ENCODE results near the gene RDH5. TPM values are rescaled to one million over a fixed set of nuclear protein-coding genes. Genes with fewer than 3 reads are reported as not detected.

RDH5 gene
- total RNA-seq, 2 donors from 2014 or later, result 12.9 to 13.8 TPM

DNA sequence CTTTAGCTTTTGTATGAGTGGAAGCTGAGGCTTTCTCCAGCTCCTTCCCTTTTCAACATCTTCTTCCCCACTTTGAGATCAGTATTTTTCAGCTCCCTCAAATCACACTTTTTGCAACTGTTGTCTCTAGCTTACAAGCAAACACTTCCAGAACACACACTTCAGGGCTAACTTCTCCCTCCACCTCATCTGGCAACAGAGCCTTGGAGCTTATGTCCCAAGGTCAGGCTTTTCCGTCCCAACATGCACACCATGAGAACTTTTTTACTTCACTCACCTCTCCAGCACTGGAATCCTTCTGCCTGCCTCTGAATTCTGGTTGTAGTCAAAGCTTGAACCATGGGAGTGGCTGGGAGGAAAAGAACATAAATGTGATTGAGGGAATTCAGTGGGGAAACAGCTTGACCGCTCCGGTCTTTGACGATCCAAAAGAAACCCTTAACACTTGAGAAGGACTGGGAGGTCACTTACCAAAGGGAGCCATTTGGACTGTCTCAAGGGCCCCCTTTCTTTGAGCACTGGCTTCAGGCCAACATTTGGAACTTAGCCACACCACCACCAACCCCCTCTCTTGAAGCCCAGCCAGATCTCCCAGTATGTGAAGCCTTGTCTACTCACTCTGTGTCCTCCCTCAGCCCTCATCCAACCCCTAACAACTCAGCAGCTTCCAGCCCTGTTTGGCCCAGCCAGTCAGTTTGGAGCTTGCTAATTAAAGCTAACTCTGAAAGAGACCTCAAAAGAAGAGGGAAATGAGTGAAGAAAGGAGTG, 8.2 kb upstream of the RDH5 start:
- Mint-ChIP-seq H3K36me3 (ENCODE audit: low read depth) (peaks cover 9% of the 10 kb centered on the region), H3K4me3 (no peak overlapping the region), H3K27ac (no peak overlapping the region), H3K27me3 (peaks cover 24% of the 10 kb centered on the region), H3K4me1 (peaks cover 32% of the 10 kb centered on the region)
- no peaks in the 10 kb centered on the region for H3K9me3 ChIP-seq (ENCODE audit: control insufficient read depth, low read length, poor library complexity, severe bottlenecking)
- ATAC-seq (no peak), DNase-seq (no peak)

DNA sequence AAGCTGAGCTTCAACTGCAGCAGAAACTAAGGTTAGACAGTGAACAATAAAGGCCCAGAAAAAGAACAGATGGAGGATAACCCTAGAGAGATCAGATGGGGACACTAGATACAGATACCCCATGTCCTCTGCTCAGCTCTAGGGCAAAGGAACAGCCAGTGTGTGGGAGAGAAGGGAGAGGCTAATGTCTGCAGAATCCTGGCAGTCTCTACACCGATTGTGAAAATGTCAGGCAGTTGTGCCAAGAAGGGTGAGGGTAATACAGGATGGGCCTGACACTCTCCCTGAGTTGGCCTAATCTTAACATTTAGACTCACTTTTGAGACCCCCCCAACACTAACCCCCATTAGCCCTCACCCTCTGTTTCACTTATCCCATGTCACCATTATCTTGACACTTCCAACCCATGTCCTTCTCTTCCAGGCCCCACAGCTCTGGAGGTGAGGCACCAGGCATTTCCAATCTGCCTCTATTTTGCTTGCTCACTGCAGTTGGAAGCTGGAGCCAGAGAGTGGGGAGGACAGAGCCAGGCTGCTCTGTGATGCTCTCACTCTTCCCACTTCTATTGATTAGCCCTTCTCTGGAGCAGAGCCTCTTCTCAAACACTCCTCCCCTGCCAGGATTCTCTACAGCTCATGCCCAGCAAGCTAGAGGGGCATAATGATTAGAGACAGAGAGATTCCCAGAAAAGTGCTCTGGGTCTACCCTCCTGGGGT, 7.3 kb upstream of the RDH5 start:
- DNase-seq (no peak), ATAC-seq (no peak)
- Mint-ChIP-seq H3K27ac (no peak overlapping the region), H3K4me1 (peaks cover 34% of the 10 kb centered on the region), H3K36me3 (ENCODE audit: low read depth) (peaks cover 9% of the 10 kb centered on the region), H3K27me3 (peaks cover 20% of the 10 kb centered on the region), H3K4me3 (no peak overlapping the region)
- no peaks in the 10 kb centered on the region for H3K9me3 ChIP-seq (ENCODE audit: control insufficient read depth, low read length, poor library complexity, severe bottlenecking)

DNA sequence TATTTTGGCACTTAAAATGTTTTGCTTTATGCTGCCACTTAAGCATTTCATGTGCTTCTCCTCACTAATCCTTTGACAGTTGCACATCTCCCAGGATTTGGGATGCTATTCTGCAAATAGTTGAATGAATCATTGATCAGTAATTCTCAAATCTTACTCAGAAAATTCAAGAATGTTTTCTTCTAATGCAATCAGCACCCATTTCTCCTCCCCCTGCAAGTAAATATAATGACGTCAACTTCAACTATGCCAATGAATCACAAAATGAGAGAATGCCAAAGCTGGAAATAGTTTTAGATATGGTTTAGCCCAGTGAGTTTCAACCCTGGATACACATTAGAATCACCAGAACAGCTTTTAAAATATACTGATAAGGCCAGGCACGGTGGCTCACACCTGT, 6.5 kb upstream of the RDH5 start:
- H3K27me3 Mint-ChIP-seq, result peaks cover 12% of the 10 kb centered on the region
- no peak overlapping the region for H3K27ac Mint-ChIP-seq
- H3K9me3 ChIP-seq (ENCODE audit: control insufficient read depth, low read length, poor library complexity, severe bottlenecking), result no peaks in the 10 kb centered on the region
- H3K4me1 Mint-ChIP-seq, result peaks cover 31% of the 10 kb centered on the region
- H3K4me3 Mint-ChIP-seq, result no peak overlapping the region
- no peak for DNase-seq
- no peak for ATAC-seq
- peaks cover 4% of the 10 kb centered on the region for H3K36me3 Mint-ChIP-seq (ENCODE audit: low read depth)

DNA sequence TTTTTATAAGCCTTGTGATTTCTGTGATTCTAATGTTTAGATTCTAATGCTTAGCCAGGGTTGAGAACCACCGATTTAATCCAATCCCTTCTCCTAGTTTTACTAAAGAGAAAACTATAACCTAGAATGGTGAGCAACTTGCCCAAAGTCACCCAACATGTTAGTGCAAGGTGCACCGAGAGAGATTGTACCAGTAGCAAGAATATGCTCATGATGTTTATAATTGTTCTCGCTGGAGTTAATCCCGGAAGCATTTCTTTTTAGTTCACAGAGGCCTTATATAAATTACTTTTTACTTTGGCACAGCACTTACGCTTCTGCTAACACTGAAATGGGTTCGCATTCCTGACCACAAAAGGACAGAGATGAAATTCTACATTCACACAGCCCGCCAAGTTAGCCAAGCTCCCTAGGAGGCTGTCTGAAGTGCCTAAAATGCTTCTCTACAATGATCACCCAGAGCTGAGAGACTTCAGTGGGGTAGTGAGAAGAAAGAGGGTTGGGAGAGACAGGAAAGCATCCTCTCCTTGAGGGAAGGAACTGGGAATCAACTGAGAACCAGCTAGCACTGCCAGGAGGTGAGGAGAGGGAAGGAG, 4.9 kb upstream of the RDH5 start:
- Mint-ChIP-seq H3K4me3 (peak overlapping the region; percentile 98), H3K27me3 (no peaks in the 10 kb centered on the region), H3K4me1 (peaks cover 24% of the 10 kb centered on the region), H3K27ac (peak overlapping the region; percentile 98), H3K36me3 (ENCODE audit: low read depth) (no peaks in the 10 kb centered on the region)
- H3K9me3 ChIP-seq (ENCODE audit: control insufficient read depth, low read length, poor library complexity, severe bottlenecking), result no peaks in the 10 kb centered on the region
- ATAC-seq (no peak), DNase-seq (no peak)

DNA sequence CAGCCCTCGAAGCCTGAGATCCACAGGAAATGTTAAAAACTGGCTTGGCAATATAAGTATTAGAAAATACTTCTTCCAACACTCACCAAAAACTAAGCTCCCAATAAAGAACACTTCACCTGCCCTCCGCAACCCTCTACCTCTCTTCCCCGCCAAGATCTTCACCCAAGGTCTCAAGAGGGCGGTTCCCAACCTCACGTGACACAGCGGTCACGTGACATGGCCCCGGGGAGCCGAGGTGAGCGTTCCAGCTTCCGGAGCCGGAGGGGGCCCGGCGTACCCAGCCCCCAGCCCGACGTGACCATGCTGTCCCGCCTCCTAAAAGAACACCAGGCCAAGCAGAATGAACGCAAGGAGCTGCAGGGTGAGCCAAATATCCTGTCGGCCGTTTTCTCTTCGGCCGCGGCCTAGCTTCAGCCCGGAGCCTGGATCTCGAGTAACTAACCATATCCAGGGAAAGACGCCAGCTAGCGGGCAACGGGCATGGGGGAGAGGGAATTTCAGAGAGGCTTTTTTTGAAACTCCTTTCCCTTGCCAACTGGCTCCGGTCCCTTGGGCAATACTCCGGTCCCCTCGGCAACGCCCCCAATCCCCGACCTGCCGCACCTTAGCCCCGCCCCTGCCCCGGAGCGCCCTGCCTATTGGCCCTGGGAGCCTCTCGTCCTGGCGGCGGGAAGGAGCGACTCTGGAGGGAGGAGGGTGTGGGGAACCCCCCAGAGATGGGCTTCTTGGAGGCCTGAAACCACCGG, 4.2 kb upstream of the RDH5 start, which contains the start of gene BLOC1S1:
BLOC1S1 (plus strand) TSS at position 214 of the 749 bp plus-strand sequence; CDS start at position 220, 6 bp downstream.
- no peaks in the 10 kb centered on the region for H3K27me3 Mint-ChIP-seq
- peaks cover 24% of the 10 kb centered on the region for H3K4me1 Mint-ChIP-seq
- no peaks in the 10 kb centered on the region for H3K9me3 ChIP-seq (ENCODE audit: control insufficient read depth, low read length, poor library complexity, severe bottlenecking)
- peak within 1 kb of the TSS; percentile 98 for H3K4me3 Mint-ChIP-seq
- no peaks in the 10 kb centered on the region for H3K36me3 Mint-ChIP-seq (ENCODE audit: low read depth)
- ATAC-seq, result peak; percentile 97
- peak within 1 kb of the TSS; percentile 98 for H3K27ac Mint-ChIP-seq
- peak; percentile 88 to 94 (median 92) for DNase-seq

DNA sequence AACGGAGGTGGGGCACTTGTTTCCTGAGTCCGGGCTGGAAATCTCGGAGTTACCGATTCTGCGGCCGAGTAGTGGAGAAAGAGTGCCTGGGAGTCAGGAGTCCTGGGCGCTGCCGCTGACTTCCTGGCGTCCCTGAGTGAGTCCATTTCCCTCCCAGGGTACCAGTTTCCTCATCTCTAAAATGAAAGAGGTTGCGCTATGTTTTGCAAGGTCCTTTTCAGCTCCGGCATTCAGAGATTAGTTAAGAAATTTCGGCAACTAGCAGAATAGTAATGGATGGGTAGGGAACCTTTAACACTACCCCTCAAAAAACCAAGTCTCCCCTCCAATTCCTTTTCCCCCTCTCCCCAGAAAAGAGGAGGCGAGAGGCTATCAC, 3.6 kb upstream of the RDH5 start:
- DNase-seq (no peak), ATAC-seq (no peak)
- Mint-ChIP-seq H3K27me3 (no peaks in the 10 kb centered on the region), H3K4me3 (peak overlapping the region; percentile 98), H3K27ac (peak overlapping the region; percentile 98), H3K36me3 (ENCODE audit: low read depth) (no peaks in the 10 kb centered on the region), H3K4me1 (peaks cover 24% of the 10 kb centered on the region)
- H3K9me3 ChIP-seq (ENCODE audit: control insufficient read depth, low read length, poor library complexity, severe bottlenecking), result no peaks in the 10 kb centered on the region

DNA sequence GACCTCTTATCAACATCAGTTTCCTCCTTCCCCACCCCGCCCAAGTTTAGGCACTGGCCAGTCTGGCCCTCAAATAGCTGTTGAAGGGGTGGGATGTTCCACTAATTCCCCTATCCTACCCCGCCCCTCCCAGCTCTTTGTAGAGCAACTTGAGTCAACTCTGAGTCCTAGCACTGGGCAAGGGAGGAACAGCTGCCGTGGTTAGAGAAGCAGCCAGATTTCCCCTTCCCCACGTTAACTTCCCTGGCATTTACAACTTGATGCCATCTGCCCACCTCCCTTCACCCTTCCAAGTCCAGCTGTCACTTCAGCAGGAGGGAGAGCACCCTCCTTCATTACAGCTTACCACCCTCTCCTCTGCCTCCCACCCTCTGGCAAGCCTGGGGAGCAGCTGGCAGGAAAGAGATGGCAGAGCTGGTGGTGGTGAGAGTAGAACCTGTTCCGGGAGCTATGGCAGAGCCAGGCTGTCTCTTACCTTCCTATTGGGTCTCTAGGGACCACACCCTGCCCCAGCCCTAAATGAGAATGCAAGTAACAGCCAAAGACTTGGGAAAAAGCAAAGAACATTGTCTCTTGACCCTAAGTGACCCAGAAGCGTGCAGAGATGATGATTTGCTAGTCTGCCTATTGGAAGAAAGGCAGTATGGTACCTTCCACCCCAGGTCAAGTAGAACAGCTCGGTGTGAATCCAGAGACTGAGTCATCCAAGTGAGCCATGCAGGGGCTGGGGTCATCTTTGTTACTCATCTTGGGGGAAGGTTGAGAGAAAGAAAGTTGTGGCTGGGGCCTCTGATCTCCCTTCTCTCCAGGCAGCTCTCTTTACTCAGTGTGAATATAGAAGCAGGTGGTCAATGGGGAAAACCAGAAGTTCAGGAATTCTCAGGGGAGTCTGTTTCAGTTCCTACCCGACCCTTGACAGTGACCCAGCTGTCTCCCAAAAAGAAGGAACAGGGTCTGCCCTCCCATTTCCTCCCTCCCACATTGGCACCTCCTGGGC, 2.9 kb upstream of the RDH5 start:
- DNase-seq (no peak), ATAC-seq (no peak)
- Mint-ChIP-seq H3K4me3 (peak overlapping the region; percentile 98), H3K4me1 (peaks cover 22% of the 10 kb centered on the region), H3K36me3 (ENCODE audit: low read depth) (no peaks in the 10 kb centered on the region), H3K27me3 (no peaks in the 10 kb centered on the region), H3K27ac (peak overlapping the region; percentile 98)
- no peaks in the 10 kb centered on the region for H3K9me3 ChIP-seq (ENCODE audit: control insufficient read depth, low read length, poor library complexity, severe bottlenecking)

DNA sequence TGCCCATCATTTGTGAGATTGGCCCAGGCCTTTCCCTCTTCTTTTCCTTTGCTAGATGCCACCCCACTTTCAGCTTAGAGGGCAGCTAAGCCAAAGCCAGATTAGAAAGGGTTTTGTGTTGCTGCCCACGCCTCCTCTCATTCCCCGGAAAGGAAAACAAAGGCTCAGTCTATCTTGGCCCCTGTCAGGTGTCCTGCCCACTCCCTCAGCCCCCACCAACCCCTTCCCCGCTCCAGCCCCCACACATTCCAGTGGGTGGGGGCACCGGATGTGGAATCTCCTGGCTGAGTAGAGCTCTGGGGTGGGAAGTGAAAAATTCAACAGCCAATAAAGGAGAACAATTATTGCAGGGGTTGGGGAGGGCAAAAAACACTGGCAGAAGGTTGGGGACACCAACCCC, 2.2 kb upstream of the RDH5 start:
- no peaks in the 10 kb centered on the region for H3K36me3 Mint-ChIP-seq (ENCODE audit: low read depth)
- H3K27ac Mint-ChIP-seq, result peak overlapping the region; percentile 51
- peak overlapping the region; percentile 98 for H3K4me3 Mint-ChIP-seq
- no peak for DNase-seq
- no peaks in the 10 kb centered on the region for H3K9me3 ChIP-seq (ENCODE audit: control insufficient read depth, low read length, poor library complexity, severe bottlenecking)
- ATAC-seq, result no peak
- H3K27me3 Mint-ChIP-seq, result no peaks in the 10 kb centered on the region
- peaks cover 22% of the 10 kb centered on the region for H3K4me1 Mint-ChIP-seq

DNA sequence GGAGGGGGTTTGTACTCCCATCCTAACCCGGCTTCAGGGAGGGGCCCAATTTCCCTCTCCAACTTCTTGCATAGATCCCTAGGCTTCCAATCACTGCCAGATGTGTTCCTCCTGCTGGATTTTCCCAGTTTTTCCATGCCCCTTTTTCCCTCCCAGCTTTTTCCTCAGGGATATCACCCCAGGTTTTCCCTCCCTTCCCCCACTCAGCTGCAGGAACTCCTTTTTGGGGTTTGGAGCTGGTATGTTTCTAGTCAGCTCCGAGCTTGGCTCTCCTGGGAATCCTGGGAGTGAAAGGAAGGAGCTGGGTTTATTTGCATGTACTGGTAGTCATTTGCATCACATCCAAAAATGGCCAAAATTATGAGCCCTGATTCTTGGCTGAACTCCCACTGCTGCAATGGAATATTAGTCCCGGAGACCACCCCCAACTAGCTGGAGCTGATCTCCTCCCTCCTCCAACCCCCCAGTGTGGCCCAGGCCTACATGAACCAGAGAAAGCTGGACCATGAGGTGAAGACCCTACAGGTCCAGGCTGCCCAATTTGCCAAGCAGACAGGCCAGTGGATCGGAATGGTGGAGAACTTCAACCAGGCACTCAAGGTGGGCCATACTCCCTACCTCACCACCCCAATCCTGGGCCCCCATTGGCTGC, 1.4 kb upstream of the RDH5 start:
- DNase-seq (no peak), ATAC-seq (no peak)
- peaks cover 20% of the 10 kb centered on the region for H3K4me1 Mint-ChIP-seq
- peak overlapping the region; percentile 51 for H3K27ac Mint-ChIP-seq
- no peaks in the 10 kb centered on the region for H3K9me3 ChIP-seq (ENCODE audit: control insufficient read depth, low read length, poor library complexity, severe bottlenecking)
- no peaks in the 10 kb centered on the region for H3K27me3 Mint-ChIP-seq
- no peak overlapping the region for H3K4me3 Mint-ChIP-seq
- no peaks in the 10 kb centered on the region for H3K36me3 Mint-ChIP-seq (ENCODE audit: low read depth)

DNA sequence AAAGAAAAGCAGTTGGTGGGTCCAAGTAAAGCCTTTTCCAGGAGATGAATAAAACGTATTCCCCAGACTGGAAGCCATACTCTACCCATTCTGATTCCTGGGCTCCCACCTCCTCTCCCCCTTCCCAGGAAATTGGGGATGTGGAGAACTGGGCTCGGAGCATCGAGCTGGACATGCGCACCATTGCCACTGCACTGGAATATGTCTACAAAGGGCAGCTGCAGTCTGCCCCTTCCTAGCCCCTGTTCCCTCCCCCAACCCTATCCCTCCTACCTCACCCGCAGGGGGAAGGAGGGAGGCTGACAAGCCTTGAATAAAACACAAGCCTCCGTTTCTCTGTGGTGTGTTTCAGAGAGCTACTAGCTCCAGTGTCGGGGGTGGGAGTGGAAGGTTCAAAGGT, 822 bp upstream of the RDH5 start:
- ATAC-seq, result no peak
- Mint-ChIP-seq H3K27ac (no peak overlapping the region), H3K36me3 (ENCODE audit: low read depth) (no peaks in the 10 kb centered on the region), H3K27me3 (no peaks in the 10 kb centered on the region), H3K4me3 (no peak overlapping the region), H3K4me1 (peaks cover 20% of the 10 kb centered on the region)
- no peaks in the 10 kb centered on the region for H3K9me3 ChIP-seq (ENCODE audit: control insufficient read depth, low read length, poor library complexity, severe bottlenecking)
- DNase-seq, result no peak

DNA sequence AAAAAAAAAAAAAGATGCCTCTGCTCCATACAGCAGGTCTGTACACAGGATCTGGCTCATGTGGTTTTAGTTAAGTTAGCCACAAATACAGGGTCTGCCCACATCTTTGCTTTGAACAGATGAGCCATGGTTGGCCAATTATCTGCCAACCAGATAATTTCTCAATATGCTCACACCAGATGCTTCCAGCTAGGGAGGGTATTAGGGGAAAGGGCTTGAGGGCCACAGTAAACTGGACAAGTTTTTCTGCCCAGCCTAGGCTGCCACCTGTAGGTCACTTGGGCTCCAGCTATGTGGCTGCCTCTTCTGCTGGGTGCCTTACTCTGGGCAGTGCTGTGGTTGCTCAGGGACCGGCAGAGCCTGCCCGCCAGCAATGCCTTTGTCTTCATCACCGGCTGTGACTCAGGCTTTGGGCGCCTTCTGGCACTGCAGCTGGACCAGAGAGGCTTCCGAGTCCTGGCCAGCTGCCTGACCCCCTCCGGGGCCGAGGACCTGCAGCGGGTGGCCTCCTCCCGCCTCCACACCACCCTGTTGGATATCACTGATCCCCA, 776 bp downstream of the RDH5 start:
- no peaks in the 10 kb centered on the region for H3K9me3 ChIP-seq (ENCODE audit: control insufficient read depth, low read length, poor library complexity, severe bottlenecking)
- H3K27me3 Mint-ChIP-seq, result no peaks in the 10 kb centered on the region
- DNase-seq (no peak), ATAC-seq (no peak)
- H3K4me3 Mint-ChIP-seq, result peak overlapping the region; percentile 25
- peaks cover 24% of the 10 kb centered on the region for H3K4me1 Mint-ChIP-seq
- H3K27ac Mint-ChIP-seq, result peak overlapping the region; percentile 14
- H3K36me3 Mint-ChIP-seq (ENCODE audit: low read depth), result no peaks in the 10 kb centered on the region

Data from T-helper 17 cell (primary cell).